GM19397 (cell line): ENCODE measurements around the gene PEX3.
A peak's percentile ranks its signal among the peaks of the same experiment; 100 is the strongest.
"Not testable (repeated sequence)": the region's sequence is repeated elsewhere in the genome, so short reads cannot be mapped to it uniquely, and the experiment has no call there.

Experiments used
- ATAC-seq: cut with Tn5 transposase; IDR thresholded peaks from one replicate; pipeline ENCODE4 v1.9.1; 2021; ENCODE audit warnings: mild to moderate bottlenecking, moderate library complexity; ENCODE audit not compliant: unreplicated experiment

PEX3 gene

DNA sequence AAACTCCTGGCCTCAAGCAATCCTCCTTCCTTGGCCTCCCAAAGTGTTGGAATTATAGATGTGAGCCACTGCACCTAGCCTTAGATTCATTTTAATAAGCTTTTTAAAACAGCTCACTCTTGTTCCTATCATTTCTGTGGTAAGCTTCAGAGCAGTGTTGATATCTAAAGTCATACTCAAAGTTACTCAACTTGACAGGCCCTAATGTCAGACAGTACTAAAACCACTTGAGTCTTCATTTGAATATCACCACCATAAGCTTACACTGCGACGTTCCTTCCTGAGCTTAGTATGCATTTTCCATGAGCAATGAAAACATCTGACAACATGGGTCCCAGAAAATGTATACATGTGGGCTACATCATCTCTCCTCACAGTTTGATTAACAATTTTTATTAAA is 54.9 kb downstream of the PEX3 start:
- ATAC-seq = no peak

GRCh38 chr6:143506199-143506598 is 55.6 kb downstream of the PEX3 start:
- ATAC-seq = no peak

GRCh38 chr6:143506620-143507019 is 56.0 kb downstream of the PEX3 start:
- no peak for ATAC-seq

GRCh38 chr6:143507358-143508145 is 56.9 kb downstream of the PEX3 start:
- ATAC-seq = peak; percentile 44

- ATAC-seq = not testable (repeated sequence)
These were observed 59.7 kb downstream of the PEX3 start for GRCh38 chr6:143510326-143510725.

- peak; percentile 52 for ATAC-seq
These were observed 60.6 kb downstream of the PEX3 start, which contains the start of gene FUCA2 for GRCh38 chr6:143510991-143511891. Gene FUCA2 (minus strand): TSS chr6:143511720. CDS start chr6:143511634, 86 bp downstream.

GRCh38 chr6:143513410-143513809 is 62.8 kb downstream of the PEX3 start:
- ATAC-seq = no peak

DNA sequence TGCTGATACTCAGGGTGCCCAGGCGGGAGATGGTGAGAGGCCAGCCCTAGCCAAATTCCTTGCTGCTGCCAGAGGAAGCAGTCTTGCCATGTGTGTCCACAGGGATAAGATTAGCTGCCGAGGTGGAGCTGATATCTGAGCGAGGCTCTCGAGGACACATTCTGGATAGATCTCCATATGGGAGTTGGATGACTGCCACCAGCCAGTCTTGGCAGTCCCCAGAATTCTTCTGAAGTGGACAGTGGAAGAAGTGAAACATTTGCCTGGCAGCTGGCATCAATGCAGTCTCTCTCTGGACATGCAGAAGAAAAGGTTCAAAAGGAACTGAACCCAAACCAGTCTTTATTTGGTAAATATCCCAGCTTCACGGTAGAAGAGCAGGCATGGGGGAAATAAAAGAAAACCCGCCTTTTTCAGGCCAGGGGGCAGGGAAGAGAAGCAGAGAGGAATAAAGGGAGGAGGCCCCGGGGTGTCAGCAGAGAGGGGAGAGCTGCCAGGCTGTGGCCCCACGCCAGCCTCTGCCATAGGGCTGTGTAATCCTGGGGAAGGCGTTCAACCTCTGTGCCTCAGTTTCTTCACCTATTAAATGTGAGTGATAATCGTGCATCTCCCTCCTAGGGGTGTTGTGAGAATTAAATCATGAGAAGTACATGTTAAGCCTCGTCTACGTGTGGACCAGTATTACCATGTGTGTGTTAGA is 64.6 kb downstream of the PEX3 start:
- no peak for ATAC-seq

- no peak for ATAC-seq
These were observed 65.3 kb downstream of the PEX3 start for GRCh38 chr6:143515766-143516355.

- no peak for ATAC-seq
These were observed 66.3 kb downstream of the PEX3 start for GRCh38 chr6:143516690-143517446.

GRCh38 chr6:143517447-143517773 is 66.8 kb downstream of the PEX3 start:
- no peak for ATAC-seq

DNA sequence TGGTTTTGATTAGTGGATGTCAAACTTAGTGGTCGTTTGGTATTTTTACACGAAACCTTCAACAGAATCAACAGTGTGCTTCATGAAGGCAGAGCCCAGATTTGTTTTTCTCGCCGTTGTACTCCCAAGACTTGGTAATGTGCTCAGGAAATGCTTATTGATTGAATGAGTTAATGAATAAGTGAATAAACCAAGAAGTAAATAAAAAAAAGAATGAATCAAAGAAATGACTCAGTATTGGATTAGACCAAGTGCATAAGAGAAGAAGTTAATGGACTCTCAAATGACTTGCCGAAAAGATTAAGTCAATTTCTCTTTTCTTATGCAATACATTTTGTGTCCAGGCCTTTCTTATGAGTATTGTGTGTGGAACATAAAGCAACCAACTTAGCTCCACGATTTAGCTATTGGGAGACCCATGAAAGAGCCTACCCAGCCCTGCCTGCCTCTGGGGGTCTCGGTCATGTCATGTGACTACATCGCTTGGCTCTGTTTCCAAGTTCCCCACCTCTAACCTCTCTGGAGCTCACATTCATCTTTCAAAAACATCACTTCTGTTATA is 71.5 kb downstream of the PEX3 start:
- no peak for ATAC-seq

- ATAC-seq = no peak
These were observed 74.8 kb downstream of the PEX3 start for GRCh38 chr6:143525356-143525755.

DNA sequence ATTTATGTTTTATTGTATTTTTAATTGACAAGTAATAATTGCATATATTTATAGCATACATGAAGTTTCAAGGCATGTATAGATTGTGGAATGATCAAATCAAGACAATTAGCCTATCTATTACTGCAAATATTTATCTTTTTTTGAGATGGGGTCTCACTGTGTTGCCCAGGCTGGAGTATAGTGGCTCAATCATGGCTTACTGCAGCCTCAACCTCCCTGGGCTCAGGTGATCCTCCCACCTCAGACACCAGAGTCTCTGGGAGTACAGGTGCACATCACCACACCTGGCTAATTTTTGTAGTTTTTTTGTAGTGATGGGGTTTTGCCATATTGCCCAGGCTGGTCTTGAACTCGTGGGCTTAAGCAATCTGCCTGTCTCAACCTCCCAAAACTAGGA is 77.1 kb downstream of the PEX3 start:
- no peak for ATAC-seq

- peak; percentile 54 for ATAC-seq
These were observed 77.7 kb downstream of the PEX3 start for GRCh38 chr6:143528164-143528811.

DNA sequence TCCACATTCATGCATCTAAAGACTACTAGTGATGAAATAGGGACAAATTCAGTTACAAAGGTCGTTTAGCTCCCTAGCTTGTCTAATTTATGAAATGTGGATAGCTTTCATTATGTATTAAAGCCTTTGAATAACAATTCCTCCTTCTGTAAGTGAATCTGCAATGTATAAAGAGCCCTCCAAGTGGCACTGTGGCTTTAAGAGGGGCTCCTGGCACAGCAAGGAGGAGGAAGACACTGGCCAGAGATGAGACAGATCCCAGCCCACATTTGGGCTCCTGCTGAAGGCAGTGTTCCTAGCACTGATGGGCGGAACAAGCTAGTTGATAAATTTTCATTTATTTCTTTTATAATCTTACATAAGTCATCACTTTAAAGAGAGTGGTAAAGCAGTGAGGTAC is 78.5 kb downstream of the PEX3 start:
- no peak for ATAC-seq

GRCh38 chr6:143531720-143532499 is 81.3 kb downstream of the PEX3 start:
- no peak for ATAC-seq

- ATAC-seq = no peak
These were observed 84.6 kb downstream of the PEX3 start for GRCh38 chr6:143535189-143535614.

DNA sequence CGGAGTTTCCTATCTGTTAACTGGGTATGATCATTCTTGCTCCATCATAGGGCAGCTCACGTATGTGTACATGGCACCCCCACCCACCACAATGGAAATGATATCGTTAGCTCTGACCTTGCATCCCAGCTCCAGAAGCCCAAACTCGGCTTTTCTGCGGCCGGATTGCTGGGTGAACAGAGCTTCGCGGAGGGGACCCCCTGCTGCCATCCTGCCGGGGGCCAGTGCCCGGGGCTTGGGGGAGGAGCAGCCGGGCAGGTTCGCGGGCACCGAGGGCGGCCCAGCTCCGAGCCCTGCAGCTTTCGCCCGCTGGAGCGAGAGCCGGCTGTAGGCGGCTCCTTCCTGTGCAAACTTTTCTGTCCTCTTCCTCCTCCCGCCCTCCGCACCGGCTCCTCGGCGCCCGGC is 85.9 kb downstream of the PEX3 start:
- ATAC-seq = peak; percentile 64
